SK-N-SH (cell line): ENCODE data around the gene ARL17B. TPM values are rescaled to one million over a fixed set of nuclear protein-coding genes. Genes with fewer than 3 reads are reported as not detected.

Experiments used
- polyA plus RNA-seq, 3 experiments: library from polyadenylated mRNA; depleted of rRNA; stranded (reverse); fragments of >200 nt; gene quantifications; 2 replicates each; pipeline ENCODE4 v1.2.3, GENCODE V29; 2012
- small RNA-seq, 7 experiments: library from RNA; depleted of rRNA; stranded (forward); fragments of <200 nt; gene quantifications; one replicate each; pipeline ENCODE3, GENCODE V24; 2012

ARL17B gene
- polyA plus RNA-seq, 1 of the 3 experiments (the other 2 are of a cell fraction), result 2.9 TPM

Small RNA genes lying within 50 kb of the gene (small RNA-seq; reads per million reads assigned to genes)
- gene RN7SL656P, result 0 reads per million in 7 experiments

Other genes starting within 250 kb of the ARL17B start
- 10.0 and 11.9 TPM in 2 replicates for gene KANSL1, start 168.3 kb downstream of the ARL17B start, polyA plus RNA-seq (2012; rRNA removed)
- 1.6 and 1.8 TPM in 2 replicates for gene LRRC37A, start 66.6 kb downstream of the ARL17B start, polyA plus RNA-seq (2012; rRNA removed)
- gene LRRC37A2, start 150.7 kb upstream of the ARL17B start, polyA plus RNA-seq (2012; rRNA removed), result 3.2 and 3.5 TPM in 2 replicates
- 2.9 and 5.1 TPM in 2 replicates for gene ARL17A, start 217.9 kb upstream of the ARL17B start, polyA plus RNA-seq (2012; rRNA removed)
- 31.4 and 40.8 TPM in 2 replicates for gene NSF, start 228.9 kb upstream of the ARL17B start, polyA plus RNA-seq (2012; rRNA removed)